SIG-M5 treated with dmso at 0.1 percent for 504 hours (cell line): ENCODE measurements around the gene FOXP1.
A peak's percentile ranks its signal among the peaks of the same experiment; 100 is the strongest.

Experiments
- DNase-seq: peaks from one replicate; lab custom pipeline; 2025; ENCODE audit not compliant: unreplicated experiment; lab: John Stamatoyannopoulos, UW

FOXP1 gene

DNA sequence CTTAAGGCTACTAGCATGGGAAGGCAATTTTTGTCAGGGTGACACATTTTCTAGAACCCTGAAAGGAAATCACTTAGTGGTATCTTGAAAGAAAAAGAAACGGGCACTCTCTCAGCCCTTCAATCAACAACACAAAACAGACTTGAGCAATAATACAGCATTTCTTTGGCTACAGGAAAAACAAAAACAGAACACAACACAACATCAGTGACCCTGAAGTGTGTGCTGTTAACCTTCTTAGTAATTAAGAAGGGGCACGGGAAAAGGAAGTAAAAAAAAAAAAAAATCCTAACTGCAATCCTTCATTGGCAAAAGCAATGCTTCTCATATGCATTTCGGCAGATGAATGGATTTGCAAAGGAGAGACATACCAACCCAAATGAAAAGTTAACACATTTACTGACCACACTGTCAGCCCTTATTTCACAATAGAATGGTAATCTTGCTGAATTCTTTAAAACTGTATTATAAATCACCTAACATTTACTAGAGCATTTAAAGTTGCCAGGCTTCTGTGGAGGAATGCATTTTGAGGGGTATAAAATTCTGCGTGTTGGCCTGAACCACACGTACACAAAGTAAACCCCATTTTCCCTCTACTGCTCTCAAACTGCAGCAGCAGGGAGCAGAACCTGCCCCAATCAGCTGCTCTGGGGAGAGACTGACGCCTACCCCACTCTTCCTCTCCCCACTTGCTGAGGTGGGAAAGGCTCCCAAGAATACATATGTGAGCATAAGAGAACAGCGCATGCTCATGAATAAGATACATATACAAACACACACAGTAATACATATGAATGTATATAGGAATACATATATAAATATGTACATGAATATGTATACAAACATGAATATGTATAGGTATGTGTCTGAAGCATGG lies 198.5 kb downstream of the FOXP1 start:
- DNase-seq = peak; percentile 16

DNA sequence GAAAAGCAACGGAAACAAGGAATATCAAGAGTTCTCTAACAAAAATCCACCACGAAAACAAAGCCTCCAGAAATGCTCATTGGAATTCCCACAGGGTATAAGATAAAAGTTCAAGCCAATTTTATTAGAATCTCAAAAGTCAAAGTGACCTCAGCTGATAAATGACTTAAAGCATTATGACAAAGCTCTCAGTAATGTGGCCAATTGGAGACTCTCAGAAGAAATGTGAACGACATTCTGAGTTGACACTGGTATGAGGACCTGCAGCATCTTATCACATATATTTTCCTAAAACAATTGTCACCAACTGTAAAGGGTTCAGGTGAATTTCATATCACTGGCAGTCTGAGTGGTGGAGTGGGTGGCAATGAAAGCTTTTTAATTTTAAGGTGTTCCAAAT lies 199.1 kb downstream of the FOXP1 start:
- DNase-seq = no peak

- DNase-seq = no peak
These were observed 203.4 kb downstream of the FOXP1 start for GRCh38 chr3:71380096-71380495.

DNA sequence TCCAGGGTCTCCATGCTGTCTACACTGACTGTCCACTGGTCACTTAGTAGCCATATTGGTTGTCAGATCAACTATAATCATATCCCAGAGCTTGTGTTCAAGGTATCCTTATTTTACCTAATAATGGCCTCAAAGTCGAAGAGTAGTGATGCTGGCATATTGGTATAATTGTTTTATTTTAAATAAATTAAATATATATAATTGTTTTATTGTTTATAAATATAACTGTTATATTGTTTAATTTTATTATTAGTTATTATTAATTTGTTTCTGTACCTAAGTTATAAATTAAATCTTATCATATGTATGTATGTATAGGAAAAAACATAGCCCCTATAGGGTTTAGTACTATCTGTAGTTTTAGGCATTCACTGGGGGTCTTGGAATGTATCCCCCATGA lies 205.0 kb downstream of the FOXP1 start:
- no peak for DNase-seq

DNA sequence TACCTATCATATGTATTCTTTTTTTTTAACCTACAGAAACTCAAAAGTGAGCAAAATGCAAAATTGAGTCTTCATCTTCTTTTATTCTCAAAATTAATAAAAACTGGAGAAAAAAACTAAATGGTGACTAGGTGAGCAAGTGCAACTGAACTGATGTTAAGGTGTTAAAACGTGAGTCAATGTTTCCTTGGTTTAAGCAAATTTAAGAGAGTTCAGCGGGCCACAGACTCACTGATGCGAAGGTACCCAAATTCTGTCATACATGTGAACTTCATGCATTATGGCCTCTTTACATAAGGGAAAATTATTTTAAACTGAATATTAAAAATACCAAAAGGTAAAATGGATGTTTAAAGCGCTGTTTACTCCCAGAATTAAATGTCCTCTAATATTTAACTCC lies 206.6 kb downstream of the FOXP1 start:
- DNase-seq = no peak

- DNase-seq = no peak
These were observed 207.0 kb downstream of the FOXP1 start for GRCh38 chr3:71376503-71376902.

DNA sequence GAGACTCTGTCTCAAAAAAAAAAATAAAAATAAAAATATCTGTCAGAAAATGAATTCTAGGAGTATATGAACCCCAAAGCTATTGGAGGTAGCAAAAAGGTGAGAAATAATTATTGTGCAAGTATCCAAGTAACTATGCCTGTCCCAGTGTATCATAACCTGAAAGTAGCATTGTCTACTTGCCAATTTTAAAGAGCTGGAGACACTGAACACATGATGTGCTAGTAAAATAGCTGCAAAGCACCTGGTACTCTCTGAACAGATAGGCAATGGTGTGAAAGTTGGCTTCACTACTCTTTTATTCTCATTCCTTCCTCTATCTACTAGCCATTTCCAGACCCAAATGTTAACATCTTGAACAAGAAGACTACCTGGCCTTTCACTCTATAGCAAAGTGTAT lies 208.9 kb downstream of the FOXP1 start:
- DNase-seq = no peak

DNA sequence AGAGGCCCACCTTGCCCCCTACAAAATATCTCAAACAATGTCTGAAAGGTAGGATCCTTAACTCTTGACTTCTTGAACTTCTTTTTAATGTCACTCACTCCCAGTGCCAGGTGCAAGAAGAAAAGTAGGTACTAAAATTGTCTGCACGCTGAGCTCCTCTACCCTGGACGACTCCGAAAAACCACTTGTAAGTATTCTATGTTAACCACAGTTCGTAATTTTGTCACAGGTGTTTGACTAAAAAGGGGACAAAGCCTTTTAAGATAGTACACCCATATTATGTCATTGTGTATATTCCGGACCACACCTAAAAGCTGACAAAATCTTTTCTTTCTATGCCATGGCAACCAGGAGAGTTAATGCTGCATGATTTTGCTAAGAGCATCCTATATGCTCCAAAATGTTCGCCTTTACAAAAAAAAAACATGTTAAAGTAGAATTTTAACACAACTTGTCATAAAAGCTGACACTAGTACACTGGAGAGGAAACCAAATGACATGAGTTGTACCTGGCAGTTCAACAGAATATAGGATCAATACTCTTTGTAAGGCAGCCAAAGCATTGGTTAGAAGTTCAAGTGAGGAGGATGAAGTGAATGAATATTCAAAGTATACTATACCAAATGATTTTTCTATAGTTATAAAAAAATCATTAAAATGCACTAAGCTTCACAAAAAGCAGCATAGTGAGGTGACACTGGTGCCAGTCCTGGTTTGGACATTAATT lies 210.5 kb downstream of the FOXP1 start:
- DNase-seq = no peak

GRCh38 chr3:71372241-71372768 lies 211.2 kb downstream of the FOXP1 start:
- DNase-seq = no peak

GRCh38 chr3:71371282-71371681 lies 212.2 kb downstream of the FOXP1 start:
- DNase-seq = no peak

GRCh38 chr3:71370467-71370866 lies 213.1 kb downstream of the FOXP1 start:
- DNase-seq = no peak

- no peak for DNase-seq
These were observed 213.7 kb downstream of the FOXP1 start for GRCh38 chr3:71369701-71370391.

- no peak for DNase-seq
These were observed 216.4 kb downstream of the FOXP1 start for GRCh38 chr3:71366988-71367604.

DNA sequence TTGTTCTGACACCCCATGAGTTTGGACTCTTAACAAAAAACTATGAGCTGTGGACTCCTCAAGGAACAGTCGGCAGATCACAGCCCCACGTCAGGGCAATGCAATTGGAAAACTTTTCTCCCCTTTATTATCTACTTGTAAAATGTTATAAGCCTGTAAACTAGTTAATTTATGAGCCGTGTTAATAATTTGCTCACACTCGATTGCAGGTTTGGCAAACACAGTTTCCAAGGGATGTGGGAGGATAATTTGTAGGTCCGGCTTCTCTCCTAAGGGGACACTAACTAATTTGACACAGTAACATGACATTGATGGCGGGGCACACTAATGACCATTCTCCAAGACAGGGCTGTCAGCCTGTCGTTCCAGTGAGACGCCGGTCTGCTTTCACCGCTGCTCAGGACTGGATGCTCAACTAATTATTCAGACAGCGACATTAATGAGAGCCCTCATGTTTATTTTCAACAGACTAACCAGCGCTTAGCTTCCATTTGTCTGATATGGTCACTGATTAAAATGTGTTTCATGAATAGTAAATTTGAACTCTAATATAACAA lies 222.1 kb downstream of the FOXP1 start:
- DNase-seq = no peak

- no peak for DNase-seq
These were observed 222.8 kb downstream of the FOXP1 start for GRCh38 chr3:71360764-71361163.

- no peak for DNase-seq
These were observed 223.3 kb downstream of the FOXP1 start for GRCh38 chr3:71360180-71360579.

DNA sequence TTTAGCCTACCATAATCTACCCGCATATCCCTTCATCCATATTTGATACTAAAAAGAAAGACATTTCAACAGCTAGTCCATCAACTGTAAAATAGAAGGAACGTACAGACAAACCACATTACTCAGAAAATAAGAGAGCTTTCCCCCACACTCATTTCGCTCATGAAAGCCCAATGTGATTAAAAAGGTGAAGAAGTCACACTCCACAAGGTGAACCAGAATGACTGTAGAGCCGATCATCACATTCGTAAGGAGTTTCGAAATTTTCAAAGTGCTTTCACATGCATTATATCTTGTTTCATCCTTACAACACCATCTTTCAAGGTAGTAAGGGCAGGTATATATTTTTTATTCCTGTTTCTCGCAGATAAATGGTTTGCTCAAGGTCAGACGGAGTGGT lies 225.3 kb downstream of the FOXP1 start:
- no peak for DNase-seq

DNA sequence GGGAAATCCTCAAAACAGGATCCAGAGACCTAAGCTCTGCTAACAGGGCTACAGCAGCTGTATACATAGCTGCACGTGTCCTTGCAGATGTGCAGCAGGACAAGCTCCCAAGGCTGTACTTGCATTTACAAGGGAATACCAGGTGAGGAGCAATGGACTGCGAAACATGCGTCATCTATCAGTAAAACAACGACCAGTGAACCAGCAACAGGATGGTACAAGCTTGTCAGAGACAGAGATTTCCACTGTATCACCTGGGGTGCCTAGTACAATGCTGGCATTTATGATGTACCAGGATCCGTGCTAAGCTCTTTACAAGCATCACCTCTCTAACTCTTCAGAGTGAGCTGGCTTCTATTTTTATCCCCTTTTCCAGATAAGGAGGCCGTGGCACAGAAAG lies 227.3 kb downstream of the FOXP1 start:
- no peak for DNase-seq

GRCh38 chr3:71355862-71356261 lies 227.7 kb downstream of the FOXP1 start:
- DNase-seq = no peak

DNA sequence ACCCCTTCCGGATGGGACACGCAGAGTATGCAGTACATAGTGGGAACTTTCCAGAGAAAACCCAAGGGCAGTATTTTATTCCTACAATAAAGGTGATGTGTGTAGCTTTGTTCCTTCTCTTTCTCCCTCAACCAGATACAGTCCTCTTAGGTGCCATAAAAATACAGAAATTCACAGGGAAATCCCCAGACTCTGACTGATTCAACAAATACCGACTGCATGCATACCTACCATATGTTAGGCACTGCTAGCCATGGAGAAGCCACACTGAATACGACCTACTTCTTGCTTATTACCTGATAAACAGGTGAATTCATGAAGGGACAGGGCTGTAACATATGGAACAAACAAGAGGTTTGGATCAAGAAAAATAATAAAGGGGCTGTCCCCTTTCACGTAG lies 228.5 kb downstream of the FOXP1 start:
- no peak for DNase-seq
